GM18907 (cell line): Measurements from ENCODE around the gene CLEC16A.
A peak's percentile ranks its signal among the peaks of the same experiment; 100 is the strongest.

ENCODE experiments used
- ATAC-seq: cut with Tn5 transposase; IDR thresholded peaks from one replicate; pipeline ENCODE4 v1.9.1; 2021; ENCODE audit warnings: mild to moderate bottlenecking, moderate library complexity; ENCODE audit not compliant: unreplicated experiment

Gene CLEC16A

DNA sequence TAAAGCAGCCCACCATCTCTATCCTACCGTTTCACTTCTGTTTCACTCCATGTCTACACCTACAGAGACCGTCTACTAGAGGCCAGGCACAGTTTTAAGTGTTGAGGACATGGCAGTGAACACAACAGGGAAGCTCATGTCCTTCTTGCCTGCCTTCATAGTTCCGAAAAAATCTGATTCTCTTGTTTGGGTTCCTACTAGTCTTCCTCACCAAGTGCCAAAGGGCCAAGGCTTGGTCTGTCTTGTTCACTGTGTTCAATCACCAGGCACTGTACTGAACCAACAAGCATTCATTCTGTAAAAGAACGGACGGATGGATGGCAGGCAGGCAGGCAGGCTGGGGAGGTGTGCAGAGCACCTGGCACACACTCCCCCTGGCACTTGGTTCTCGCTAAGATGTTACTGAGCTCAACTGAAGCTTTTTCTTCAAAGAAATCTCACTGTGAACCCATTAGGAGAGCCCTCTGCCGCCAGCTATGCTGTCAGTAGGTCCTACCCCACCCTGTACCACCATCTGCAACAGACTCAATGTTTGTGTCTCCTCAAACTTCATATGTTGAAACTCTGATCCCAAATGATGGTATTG lies 4.6 kb upstream of the CLEC16A start:
- ATAC-seq, result no peak

GRCh38 chr16:10940501-10941079 lies 3.8 kb upstream of the CLEC16A start:
- no peak for ATAC-seq

- ATAC-seq, result peak; percentile 0
Measured at GRCh38 chr16:10941127-10941933, 3.0 kb upstream of the CLEC16A start.

DNA sequence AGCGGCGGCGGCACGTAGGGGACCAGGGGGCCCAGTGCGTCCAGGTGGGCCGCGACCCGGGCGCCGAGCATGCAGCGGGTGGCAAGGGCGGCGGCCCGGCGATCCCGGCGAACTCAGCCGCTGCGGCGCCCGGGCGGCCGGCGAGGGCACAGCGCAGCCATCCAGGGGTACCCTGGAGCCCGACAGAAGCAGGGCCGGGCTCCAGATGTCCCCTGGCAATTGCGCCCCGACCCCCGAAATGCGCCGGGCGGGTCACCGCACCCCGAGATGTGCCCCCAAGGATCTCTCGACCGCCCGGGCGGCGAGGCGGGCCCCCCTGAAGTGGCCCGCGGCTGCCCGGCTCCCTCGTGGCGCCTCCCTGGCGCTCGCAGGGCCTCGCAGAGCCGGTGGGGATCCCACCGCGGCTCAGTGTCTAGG lies 2.4 kb upstream of the CLEC16A start:
- peak; percentile 4 for ATAC-seq

GRCh38 chr16:10942352-10943063 lies 1.9 kb upstream of the CLEC16A start, which contains the start of gene DEXI:
Gene DEXI (minus strand): TSS chr16:10942468. CDS start chr16:10942005, 463 bp downstream.
- ATAC-seq, result peak; percentile 57

DNA sequence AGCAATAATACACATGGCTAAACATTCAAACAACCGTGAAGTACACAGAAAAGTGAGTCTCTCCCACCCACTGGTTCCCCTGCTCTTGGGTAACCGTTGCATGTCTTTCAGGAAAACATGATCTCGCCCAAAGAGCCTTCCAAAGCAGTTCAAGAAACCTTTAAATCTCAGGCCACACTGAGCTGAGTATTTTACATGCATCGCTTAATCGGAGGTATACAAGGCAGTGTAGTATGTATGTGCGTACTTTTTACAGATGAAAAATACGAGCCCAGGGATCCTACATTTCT lies 1.4 kb upstream of the CLEC16A start:
- no peak for ATAC-seq

- ATAC-seq, result no peak
Measured at GRCh38 chr16:10945065-10945787, 862 bp downstream of the CLEC16A start.

DNA sequence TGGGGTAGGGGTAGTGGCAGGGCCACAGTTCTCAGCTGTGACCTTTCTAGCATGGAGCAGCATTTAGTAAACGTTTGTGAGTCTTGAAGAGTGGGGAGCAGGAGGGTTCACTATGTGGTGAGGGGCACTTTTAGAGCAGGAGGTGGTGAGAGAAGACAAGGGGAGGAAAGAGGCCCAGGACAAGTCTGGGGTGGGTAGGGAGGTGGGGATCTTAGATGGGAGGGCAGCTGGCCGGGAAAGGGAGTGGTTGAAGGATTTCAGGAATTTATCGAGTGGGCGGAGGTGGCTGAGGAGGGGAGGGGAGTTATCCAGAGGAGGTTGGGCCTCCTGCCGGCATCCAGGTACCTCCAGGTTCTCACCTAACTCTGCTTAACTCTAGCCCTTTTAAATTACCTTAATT lies 1.9 kb downstream of the CLEC16A start:
- no peak for ATAC-seq

DNA sequence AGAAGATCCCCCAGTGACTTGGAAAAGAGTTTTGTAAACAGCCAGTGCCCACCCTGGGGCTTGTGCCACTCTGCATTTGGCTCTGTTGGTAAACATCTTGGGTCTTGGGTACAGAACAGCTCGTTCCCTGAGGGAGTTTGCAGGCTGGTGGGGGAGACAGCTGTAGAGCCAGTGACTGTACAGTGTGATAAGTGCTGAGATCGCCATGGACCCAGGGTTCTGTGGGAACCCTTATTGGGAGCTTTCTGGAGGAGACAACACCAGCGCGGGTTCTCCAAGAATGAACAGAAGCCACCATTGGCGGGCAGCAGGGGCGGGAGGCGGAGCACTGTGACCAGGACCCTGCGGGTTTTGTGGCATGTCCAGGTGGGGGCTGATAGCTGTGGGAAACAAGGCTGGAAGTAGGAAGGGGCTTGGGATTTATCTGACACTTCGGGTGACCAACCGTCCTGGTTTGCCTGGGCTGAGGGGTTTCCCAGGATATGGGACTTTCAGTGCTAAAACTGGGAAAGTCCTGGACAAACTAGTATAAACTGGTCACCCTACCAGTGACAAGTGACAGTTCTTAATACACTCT lies 2.9 kb downstream of the CLEC16A start:
- no peak for ATAC-seq

DNA sequence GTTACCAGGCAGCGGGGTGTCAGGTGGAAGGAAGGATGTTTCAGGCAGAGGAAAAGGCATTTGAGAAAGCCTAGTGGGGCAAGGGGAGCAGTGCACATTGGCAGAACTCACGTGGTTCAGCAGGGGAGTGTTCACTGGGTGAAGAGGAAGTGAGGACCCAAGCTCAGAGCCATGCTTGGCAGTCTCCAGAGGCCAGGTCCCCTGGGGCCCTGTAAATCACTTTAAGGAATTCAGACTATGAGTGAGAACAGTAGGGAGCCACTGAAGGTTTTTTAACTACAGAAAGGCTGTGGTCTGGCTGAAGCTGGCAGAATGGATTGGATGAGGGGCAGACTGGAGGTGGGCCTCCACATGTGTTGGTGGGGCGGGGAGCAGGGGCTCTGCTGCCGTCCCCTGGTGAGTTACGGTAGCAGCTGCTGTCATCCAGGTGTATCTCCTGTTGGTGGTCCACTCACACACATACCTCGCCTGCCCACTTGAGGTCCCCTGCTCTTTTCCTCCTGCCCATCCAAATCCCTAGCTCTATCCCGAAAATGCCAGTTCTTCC lies 5.1 kb downstream of the CLEC16A start:
- peak; percentile 77 for ATAC-seq

DNA sequence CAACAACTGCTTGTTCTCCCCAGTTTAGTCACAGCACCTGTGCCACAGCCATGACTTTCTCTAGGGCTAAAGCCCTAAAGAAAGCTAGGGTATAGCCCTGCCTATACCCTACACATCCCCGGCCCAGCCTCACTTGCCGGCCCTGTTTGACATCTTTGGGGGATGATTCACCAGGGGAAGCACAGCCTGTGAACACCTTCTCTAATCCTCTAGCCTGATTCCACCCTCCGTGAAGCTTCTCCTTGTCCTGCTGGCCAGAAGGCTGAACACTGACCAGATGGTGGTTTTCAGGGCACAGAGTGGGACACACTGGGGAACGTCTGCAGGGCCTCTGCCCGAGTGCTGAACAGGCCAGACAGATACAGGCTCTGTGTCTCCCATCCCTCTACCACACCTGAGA lies 6.0 kb downstream of the CLEC16A start:
- ATAC-seq, result no peak

DNA sequence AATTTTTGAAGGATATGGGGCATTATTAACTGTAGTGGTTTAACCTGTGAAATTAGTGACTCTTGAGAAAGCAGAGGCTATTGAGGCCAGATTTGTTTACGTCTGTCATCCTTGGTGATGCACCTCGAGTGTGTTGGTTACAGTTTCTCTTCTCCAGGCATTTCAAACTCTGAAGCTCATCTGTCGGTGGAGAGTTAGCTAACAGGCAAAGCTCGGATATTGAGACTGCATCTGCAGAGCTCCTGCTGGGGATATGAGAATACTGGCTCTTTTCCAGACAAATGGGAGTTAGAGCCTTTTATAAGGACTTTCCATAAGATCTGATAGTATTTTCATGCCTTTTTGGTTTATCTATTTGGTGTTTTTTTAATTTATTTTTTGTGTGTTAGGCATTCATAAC lies 6.7 kb downstream of the CLEC16A start:
- ATAC-seq, result no peak

DNA sequence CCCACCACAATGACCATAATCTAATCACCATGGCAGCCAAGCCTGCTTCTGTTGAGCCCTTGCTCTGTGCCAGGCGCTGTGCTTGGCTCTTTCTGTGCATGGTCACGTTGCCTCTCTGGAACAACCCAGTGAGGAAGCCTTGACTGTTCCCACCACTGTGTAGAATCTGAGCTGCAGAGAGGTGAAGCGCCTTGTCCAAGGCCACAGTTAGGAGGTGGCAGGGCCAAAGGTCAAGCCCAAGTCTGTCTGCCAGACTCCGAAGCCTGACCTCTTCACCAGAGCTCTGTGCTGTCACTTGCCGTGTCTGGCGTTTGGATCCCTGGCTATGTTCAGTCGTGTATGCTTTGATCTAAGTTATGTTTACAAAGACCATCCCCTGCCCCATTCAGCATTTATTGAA lies 10.5 kb downstream of the CLEC16A start:
- ATAC-seq, result no peak

DNA sequence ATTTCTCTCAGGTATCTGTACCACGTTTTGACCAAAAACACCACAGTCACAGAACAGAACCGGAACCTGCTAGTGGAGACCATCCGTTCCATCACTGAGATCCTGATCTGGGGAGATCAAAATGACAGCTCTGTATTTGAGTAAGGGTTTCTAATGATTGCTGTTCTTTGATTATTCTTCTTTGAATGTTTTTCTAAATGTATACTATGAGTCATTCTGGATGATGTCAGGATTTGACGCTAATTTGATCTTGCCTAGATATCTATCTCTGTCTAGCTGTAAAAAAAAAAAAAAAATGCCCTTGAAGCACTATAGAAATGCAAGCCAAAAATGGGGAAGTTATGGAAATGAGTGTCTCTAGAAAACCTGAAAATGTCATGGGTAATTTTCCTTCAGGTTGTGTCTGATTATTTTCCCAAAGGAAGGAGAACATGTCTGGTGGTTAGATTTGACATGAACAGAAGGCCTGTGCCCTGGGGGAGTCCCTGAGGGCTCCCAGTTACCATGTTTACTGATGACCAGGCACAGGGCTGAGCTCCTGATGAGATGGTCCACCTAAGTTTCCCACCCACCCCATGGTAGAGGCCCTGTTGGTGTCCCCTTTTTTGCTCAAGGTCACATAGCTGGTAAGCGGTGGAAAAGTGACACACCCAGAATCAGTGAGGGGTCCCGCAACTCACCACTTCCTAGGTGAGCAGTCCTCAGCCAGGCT lies 13.6 kb downstream of the CLEC16A start:
- no peak for ATAC-seq

- no peak for ATAC-seq
Measured at GRCh38 chr16:10959161-10959560, 14.8 kb downstream of the CLEC16A start.

DNA sequence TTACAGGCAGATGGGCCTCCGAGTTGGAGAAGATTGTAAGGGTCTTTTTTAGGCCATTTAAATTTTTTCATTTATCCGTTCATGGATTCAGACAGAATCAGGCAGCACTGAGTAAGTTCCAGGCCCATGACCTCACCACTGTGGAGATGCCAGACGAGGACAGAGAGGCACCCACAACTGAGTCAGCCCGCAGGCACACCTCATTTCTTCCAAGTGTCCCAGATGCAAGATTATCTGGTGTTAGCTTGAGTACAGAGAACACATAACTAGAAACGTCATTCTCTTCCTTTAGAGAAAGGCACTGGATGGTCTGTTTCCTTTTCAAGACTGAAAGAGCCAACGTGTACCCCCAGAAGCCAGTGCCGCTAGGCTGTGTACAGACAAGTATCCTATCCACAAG lies 16.9 kb downstream of the CLEC16A start:
- ATAC-seq, result no peak

DNA sequence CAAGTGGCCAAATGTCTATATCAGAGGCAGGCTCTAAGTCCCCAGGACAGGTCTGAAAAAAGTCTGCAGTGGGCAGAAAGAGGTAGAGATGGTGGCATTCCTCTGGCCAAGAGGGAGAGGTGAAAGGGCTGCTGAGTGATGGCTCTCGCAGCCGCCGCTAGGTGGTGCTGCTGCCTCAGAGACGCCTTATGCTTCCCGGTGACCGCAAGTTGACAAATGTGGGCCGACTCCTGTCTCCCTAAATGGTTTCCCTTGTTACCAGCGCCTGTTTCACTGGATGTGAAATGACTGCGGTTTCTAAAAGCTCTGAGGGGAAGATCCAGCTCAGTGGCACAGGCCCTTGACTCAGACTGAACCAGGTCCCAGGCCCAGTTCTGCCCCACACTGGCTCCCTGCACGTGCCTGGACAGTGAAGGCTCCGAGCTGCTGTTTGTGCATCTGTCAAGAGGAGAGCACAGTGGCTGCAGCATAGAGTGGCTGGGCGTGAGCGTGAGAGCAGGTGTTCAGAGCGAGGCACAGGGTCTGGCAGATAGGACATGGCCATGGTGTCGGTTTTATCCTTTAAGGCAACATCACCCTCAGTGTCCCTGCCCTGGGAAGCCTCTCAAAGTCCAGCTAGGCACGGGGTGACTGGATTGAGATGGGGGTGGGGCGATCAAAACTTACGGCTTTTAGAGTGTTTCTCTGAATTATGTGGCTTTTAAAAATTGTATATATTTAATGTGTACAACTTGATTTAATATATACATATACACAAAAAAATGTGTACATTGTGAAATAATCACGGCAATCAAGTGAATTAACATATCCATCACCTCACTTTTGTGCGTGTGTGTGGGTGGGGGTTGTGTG lies 19.9 kb downstream of the CLEC16A start:
- ATAC-seq, result peak; percentile 47

- peak; percentile 46 for ATAC-seq
Measured at GRCh38 chr16:10964891-10965326, 20.5 kb downstream of the CLEC16A start.
